HepG2 (cell line): Measurements from ENCODE around the gene CDYL2. TPM values are rescaled to one million over a fixed set of nuclear protein-coding genes. Genes with fewer than 3 reads are reported as not detected.

ENCODE experiments used
- ATAC-seq: fragments of 200-7000 bp; cut with Tn5 transposase; 3 replicates; pipeline ENCODE4 v1.9.1; 2020; ENCODE audit warnings: mild to moderate bottlenecking, moderate library complexity
- BruUV-seq: library from RNA; stranded (reverse); fragments of 400-500 nt; replicated peaks from 2 replicates; lab custom pipeline; 2021; lab: Mats Ljungman, UMichigan
- CTCF ChIA-PET: fragments of 300-600 bp; formaldehyde crosslinking; extraction: SDS; loops from one replicate; lab custom pipeline; 2021; ENCODE audit warnings: low total read pairs, inconsistent platforms, low intra/inter-chr PET ratio; lab: Yijun Ruan, JAX
- POLR2A ChIA-PET: fragments of 350-600 bp; sonication (Branson Sonifier 250); formaldehyde crosslinking; loops from one replicate; lab custom pipeline; 2020; ENCODE audit warnings: antibody characterized with exemption, inconsistent platforms; lab: Yijun Ruan, JAX
- DNase-seq: peaks from one replicate; pipeline ENCODE4 v3.0.0-alpha.2; 2015; ENCODE audit warnings: low spot score
- FAIRE-seq: peaks from 3 replicates; lab custom pipeline; 2011; peaks lifted over from hg19 to GRCh38; lab: Jason Lieb, UNC
- H2AFZ ChIP-seq: one replicate; pipeline ENCODE4 v1.6.1; 2011; ENCODE audit warnings: low read length, inconsistent platforms
- H3K27ac ChIP-seq: fragments of 300-600 bp; 3 replicates; pipeline ENCODE4 v1.8.0; 2011; ENCODE audit warnings: mixed run types, mild to moderate bottlenecking, mixed read lengths, low read length, inconsistent platforms; ENCODE audit not compliant: insufficient read depth; ENCODE audit errors: extremely low read length
- H3K27me3 ChIP-seq, 2 experiments: fragments of 200-600 bp in 1 of 2; 2 replicates in 1 of 2; 3 replicates in 1 of 2; pipeline versions ENCODE4 v1.6.0 to v1.8.0; 2011; ENCODE audit warnings: low read length in 2 of 2, mild to moderate bottlenecking in 2 of 2, moderate library complexity in 2 of 2, inconsistent platforms in 1 of 2; ENCODE audit not compliant: insufficient read depth in 2 of 2, control insufficient read depth in 1 of 2
- H3K36me3 ChIP-seq, 2 experiments: fragments of 200-600 bp in 1 of 2; replicated peaks in 1 of 2; 2 replicates in 1 of 2; 3 replicates in 1 of 2; pipeline versions ENCODE4 v1.5.1 to v1.8.0; 2011; ENCODE audit warnings: low read length in 2 of 2, inconsistent platforms in 1 of 2; ENCODE audit not compliant: insufficient read depth in 2 of 2, control insufficient read depth in 1 of 2
- H3K4me1 ChIP-seq: 2 replicates; pipeline ENCODE4 v1.5.1; 2012; ENCODE audit warnings: low read length, inconsistent platforms; ENCODE audit not compliant: insufficient read depth
- H3K4me2 ChIP-seq: 2 replicates; pipeline ENCODE4 v1.6.0; 2011; ENCODE audit warnings: low read depth, low read length, inconsistent platforms
- H3K4me3 ChIP-seq, 3 experiments: fragments of 200-600 bp in 1 of 3; sonication (generic), shearing (Covaris generic) in 1 of 3; replicated peaks in 1 of 3; 2 replicates each; pipeline ENCODE4 v1.5.1; 2011 to 2016; ENCODE audit warnings: low read length in 3 of 3, inconsistent platforms in 2 of 3, low read depth in 2 of 3, mild to moderate bottlenecking in 2 of 3, control low read depth in 1 of 3, mixed read lengths in 1 of 3; ENCODE audit not compliant: insufficient read depth in 1 of 3
- H3K79me2 ChIP-seq: one replicate; pipeline ENCODE4 v1.6.1; 2011; ENCODE audit warnings: low read length, inconsistent platforms; ENCODE audit not compliant: insufficient read depth
- H3K9ac ChIP-seq: 2 replicates; pipeline ENCODE4 v1.6.0; 2011; ENCODE audit warnings: mild to moderate bottlenecking, low read depth, low read length, inconsistent platforms; ENCODE audit not compliant: insufficient read depth
- H3K9me3 ChIP-seq: 2 replicates; pipeline ENCODE4 v1.5.1; 2012; ENCODE audit warnings: mild to moderate bottlenecking, low read length
- H4K20me1 ChIP-seq: 2 replicates; pipeline ENCODE4 v1.6.0; 2011; ENCODE audit warnings: inconsistent platforms, mild to moderate bottlenecking, low read length, moderate library complexity; ENCODE audit not compliant: insufficient read depth
- ATF7-NPFF ChIP-seq: sonication (generic); formaldehyde crosslinking; IDR thresholded peaks from 2 replicates; pipeline ENCODE4 v1.8.1; 2023; ENCODE audit warnings: mild to moderate bottlenecking, low read depth, missing genetic modification reagents, moderate library complexity
- ERF ChIP-seq: IDR thresholded peaks from 2 replicates; pipeline ENCODE4 v1.6.1; 2018; ENCODE audit warnings: missing biosample characterization, missing genetic modification reagents
- MTA3 ChIP-seq: sonication (generic); formaldehyde crosslinking; IDR thresholded peaks from 2 replicates; pipeline ENCODE4 v1.4.0; 2020; ENCODE audit warnings: missing genetic modification reagents
- ZFX ChIP-seq: sonication (generic); formaldehyde crosslinking; IDR thresholded peaks from 2 replicates; pipeline ENCODE4 v1.4.0; 2020; ENCODE audit warnings: mild to moderate bottlenecking, low read depth, missing genetic modification reagents, moderate library complexity
- ZNF10 ChIP-seq: sonication (generic); formaldehyde crosslinking; IDR thresholded peaks from 2 replicates; pipeline ENCODE4 v1.4.0; 2020; ENCODE audit warnings: mild to moderate bottlenecking, low read depth, missing genetic modification reagents, borderline replicate concordance
- ZNF263 ChIP-seq: sonication (generic); formaldehyde crosslinking; IDR thresholded peaks from 2 replicates; pipeline ENCODE4 v1.4.0; 2020; ENCODE audit warnings: missing genetic modification reagents
- ZNF782 ChIP-seq: sonication (generic); formaldehyde crosslinking; IDR thresholded peaks from 2 replicates; pipeline ENCODE4 v1.4.0; 2020; ENCODE audit warnings: missing genetic modification reagents, mild to moderate bottlenecking, borderline replicate concordance
- WGBS: methylation state at CpG from one replicate; pipeline ENCODE4 v1.1.6; 2017; ENCODE audit warnings: low lambda C conversion rate; 5-methylcytosine and 5-hydroxymethylcytosine counted together
- in situ Hi-C: cut with HindIII; loops from 2 replicates; pipeline ENCODE4 v1.10.0; 2017; ENCODE audit warnings: low pct_unique_long_range_greater_than_20kb; ENCODE audit not compliant: extremely low pct_ligation_motif_present
- intact Hi-C: fragments of 100-400 bp; cut with micrococcal nuclease; formaldehyde crosslinking; loops from one replicate; pipeline ENCODE4 v1.10.0; 2022; ENCODE audit not compliant: unreplicated experiment
- polyA plus RNA-seq, 8 experiments: library from polyadenylated mRNA; depleted of rRNA in 3 of 8; stranded (reverse) in 7 of 8; unstranded in 1 of 8; fragments of >200 nt; fragmentation: Illumina TruSeq in 4 of 8; extraction: Trizol in 4 of 8; gene quantifications; 2 replicates each; pipeline versions ENCODE4 v1.2.1 to v1.2.3, GENCODE V29; 2011 to 2016; ENCODE audit warnings: low read depth in 4 of 8, missing spikeins in 1 of 8, mixed read lengths in 1 of 8; ENCODE audit not compliant: insufficient read depth in 1 of 8
- total RNA-seq, 5 experiments: library from RNA; depleted of rRNA; stranded (reverse); fragments of >200 nt; fragmentation: Illumina TruSeq; extraction: Trizol; gene quantifications; 2 replicates each; pipeline ENCODE4 v1.2.3, GENCODE V29; 2016; ENCODE audit warnings: low read depth in 1 of 5
- TF ChIP-seq, protein P1 (sequence below): IDR thresholded peaks from 2 replicates; pipeline ENCODE4 v1.6.1; 2016
- TF ChIP-seq, protein P2 (sequence below): sonication (generic); formaldehyde crosslinking; IDR thresholded peaks from 2 replicates; pipeline ENCODE4 v1.4.0; 2020; ENCODE audit warnings: missing genetic modification reagents
- TF ChIP-seq, protein P3 (sequence below): sonication (generic); formaldehyde crosslinking; IDR thresholded peaks from 2 replicates; pipeline ENCODE4 v1.4.0; 2020; ENCODE audit warnings: missing genetic modification reagents
- TF ChIP-seq, protein P4 (sequence below): sonication (generic); formaldehyde crosslinking; IDR thresholded peaks from 2 replicates; pipeline ENCODE4 v1.4.0; 2020; ENCODE audit warnings: missing genetic modification reagents, borderline replicate concordance

CDYL2 gene
- total and polyA plus RNA-seq, 2 of the 13 experiments (the other 11 are each of a cell fraction or from before 2014, with no cell fraction given), result 0.07 to 0.35 TPM

DNA sequence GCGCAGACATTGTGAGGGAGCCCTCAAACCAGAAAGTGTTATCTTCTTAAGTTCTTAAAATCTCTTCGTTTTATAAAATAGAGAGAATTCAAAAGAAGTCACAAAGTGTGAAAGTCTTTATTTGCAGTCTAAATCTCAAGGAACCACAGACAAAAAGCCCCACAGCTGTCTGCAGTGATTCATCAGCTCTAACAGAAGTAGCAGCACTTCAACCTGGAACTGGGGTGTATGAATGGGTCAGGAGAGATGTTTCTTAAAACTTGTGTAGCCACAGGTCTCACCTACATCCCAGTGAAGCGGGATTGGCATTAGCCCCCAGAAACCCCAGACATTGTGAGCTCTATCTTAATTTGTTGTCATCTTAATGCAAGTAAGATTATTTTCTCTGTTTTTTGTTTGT lies 61.1 kb downstream of the CDYL2 start:
- Histone ChIP-seq H3K27me3 (no peaks in the 10 kb centered on the region), H3K9ac (no peak overlapping the region), H3K4me3 (no peak overlapping the region), H3K79me2 (no peaks in the 10 kb centered on the region), H3K4me1 (no peaks in the 10 kb centered on the region), H3K9me3 (peaks cover 22% of the 10 kb centered on the region), H3K27ac (no peak overlapping the region), H4K20me1 (no peaks in the 10 kb centered on the region), H2AFZ (no peak overlapping the region), H3K4me2 (no peak overlapping the region), H3K36me3 (no peaks in the 10 kb centered on the region)
- in situ Hi-C loops, result no loop called here
- ChIA-PET CTCF (no interaction called here), POLR2A (no interaction called here)
- ATAC-seq (no peak), DNase-seq (no peak), FAIRE-seq (no peak)
- WGBS, result 28% methylated on average over 3 of the region's 3 CpGs
- intact Hi-C loops, result no loop called here
- TF ChIP-seq ERF (CRISPR knock-in tag) (no peak), ZNF782 (CRISPR knock-in tag) (no peak), MTA3 (CRISPR knock-in tag) (no peak), ZFX (no peak), ZNF10 (no peak), ZNF263 (no peak), ATF7-NPFF (CRISPR knock-in tag) (no peak)
- TF ChIP-seq, protein P1, sequence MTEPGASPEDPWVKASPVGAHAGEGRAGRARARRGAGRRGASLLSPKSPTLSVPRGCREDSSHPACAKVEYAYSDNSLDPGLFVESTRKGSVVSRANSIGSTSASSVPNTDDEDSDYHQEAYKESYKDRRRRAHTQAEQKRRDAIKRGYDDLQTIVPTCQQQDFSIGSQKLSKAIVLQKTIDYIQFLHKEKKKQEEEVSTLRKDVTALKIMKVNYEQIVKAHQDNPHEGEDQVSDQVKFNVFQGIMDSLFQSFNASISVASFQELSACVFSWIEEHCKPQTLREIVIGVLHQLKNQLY (CRISPR knock-in tag), result no peak
- TF ChIP-seq, protein P2, sequence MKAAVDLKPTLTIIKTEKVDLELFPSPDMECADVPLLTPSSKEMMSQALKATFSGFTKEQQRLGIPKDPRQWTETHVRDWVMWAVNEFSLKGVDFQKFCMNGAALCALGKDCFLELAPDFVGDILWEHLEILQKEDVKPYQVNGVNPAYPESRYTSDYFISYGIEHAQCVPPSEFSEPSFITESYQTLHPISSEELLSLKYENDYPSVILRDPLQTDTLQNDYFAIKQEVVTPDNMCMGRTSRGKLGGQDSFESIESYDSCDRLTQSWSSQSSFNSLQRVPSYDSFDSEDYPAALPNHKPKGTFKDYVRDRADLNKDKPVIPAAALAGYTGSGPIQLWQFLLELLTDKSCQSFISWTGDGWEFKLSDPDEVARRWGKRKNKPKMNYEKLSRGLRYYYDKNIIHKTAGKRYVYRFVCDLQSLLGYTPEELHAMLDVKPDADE, result no peak
- TF ChIP-seq, protein P3, sequence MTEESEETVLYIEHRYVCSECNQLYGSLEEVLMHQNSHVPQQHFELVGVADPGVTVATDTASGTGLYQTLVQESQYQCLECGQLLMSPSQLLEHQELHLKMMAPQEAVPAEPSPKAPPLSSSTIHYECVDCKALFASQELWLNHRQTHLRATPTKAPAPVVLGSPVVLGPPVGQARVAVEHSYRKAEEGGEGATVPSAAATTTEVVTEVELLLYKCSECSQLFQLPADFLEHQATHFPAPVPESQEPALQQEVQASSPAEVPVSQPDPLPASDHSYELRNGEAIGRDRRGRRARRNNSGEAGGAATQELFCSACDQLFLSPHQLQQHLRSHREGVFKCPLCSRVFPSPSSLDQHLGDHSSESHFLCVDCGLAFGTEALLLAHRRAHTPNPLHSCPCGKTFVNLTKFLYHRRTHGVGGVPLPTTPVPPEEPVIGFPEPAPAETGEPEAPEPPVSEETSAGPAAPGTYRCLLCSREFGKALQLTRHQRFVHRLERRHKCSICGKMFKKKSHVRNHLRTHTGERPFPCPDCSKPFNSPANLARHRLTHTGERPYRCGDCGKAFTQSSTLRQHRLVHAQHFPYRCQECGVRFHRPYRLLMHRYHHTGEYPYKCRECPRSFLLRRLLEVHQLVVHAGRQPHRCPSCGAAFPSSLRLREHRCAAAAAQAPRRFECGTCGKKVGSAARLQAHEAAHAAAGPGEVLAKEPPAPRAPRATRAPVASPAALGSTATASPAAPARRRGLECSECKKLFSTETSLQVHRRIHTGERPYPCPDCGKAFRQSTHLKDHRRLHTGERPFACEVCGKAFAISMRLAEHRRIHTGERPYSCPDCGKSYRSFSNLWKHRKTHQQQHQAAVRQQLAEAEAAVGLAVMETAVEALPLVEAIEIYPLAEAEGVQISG (CRISPR knock-in tag), result no peak
- TF ChIP-seq, protein P4, sequence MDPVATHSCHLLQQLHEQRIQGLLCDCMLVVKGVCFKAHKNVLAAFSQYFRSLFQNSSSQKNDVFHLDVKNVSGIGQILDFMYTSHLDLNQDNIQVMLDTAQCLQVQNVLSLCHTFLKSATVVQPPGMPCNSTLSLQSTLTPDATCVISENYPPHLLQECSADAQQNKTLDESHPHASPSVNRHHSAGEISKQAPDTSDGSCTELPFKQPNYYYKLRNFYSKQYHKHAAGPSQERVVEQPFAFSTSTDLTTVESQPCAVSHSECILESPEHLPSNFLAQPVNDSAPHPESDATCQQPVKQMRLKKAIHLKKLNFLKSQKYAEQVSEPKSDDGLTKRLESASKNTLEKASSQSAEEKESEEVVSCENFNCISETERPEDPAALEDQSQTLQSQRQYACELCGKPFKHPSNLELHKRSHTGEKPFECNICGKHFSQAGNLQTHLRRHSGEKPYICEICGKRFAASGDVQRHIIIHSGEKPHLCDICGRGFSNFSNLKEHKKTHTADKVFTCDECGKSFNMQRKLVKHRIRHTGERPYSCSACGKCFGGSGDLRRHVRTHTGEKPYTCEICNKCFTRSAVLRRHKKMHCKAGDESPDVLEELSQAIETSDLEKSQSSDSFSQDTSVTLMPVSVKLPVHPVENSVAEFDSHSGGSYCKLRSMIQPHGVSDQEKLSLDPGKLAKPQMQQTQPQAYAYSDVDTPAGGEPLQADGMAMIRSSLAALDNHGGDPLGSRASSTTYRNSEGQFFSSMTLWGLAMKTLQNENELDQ (CRISPR knock-in tag), result no peak
- BruUV-seq, result no TSS peak
